ENCODE measurements around the gene TFPI2. TPM values are rescaled to one million over a fixed set of nuclear protein-coding genes. Genes with fewer than 3 reads are reported as not detected.

The TFPI2 gene
- total and polyA plus RNA-seq, 10 donors: 0.92 to 6.3 (median 1.5) TPM

GRCh38 chr7:93879356-93879755, 11.2 kb downstream of the TFPI2 start:
- no peak for DNase-seq
- Histone ChIP-seq H3K36me3 (no peaks in the 10 kb centered on the region), H3K27me3 (replicated peaks in 1 of 7) (no peaks in the 10 kb centered on the region), H3K4me3 (no peak overlapping the region), H3K9me3 (peaks cover 0 to 17% (median 14%) of the 10 kb centered on the region in 8 donors), H3K27ac (no peak overlapping the region), H3K4me1 (no peaks in the 10 kb centered on the region)
- TF ChIP-seq POLR2AphosphoS5 (IDR thresholded peaks at IDR 0.05) (no peak), CTCF (IDR thresholded peaks at IDR 0.05 in 8 of 11, conservative IDR thresholded peaks at IDR 0.05 in 3 of 11) (no peak), POLR2A (IDR thresholded peaks at IDR 0.05) (no peak)
- intact Hi-C loops (cut with DNase I; ENCODE audit: low total_unique reads): no loop called here

- no peak overlapping the region for H3K27ac ChIP-seq
- 71 to 90% (median 81%) methylated on average over 3 of the region's 3 CpGs for WGBS, 5 donors
Observed at GRCh38 chr7:93877742-93878141, 12.8 kb downstream of the TFPI2 start.

DNA sequence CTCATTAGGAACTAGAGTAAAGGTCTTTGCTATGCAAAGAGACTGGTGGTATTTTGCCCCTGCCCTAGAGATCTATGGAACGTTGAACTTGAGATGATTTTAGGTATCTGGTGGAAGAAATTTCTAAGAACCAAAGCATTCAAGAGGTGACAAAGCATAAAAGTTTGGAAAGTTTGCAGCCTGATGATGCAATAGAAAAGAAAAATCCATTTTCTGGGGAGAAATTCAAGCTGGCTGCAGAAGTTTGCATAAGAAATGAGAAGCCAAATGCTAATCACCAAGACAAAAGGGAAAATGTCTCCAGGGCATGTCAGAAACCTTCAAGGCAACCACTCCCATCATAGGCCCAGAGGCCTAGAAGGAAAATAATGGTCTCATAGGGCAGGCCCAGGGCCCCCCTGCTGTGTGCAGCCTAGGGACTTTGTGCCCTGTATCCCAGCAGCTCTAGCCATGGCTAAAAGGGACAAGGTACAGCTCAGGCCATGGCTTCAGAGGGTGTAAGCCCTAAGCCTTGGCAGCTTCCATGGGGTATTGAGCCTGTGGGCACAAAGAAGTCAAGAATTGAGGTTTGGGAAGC, 16.5 kb downstream of the TFPI2 start:
- WGBS, 5 donors: 71 to 90% (median 79%) methylated on average over 1 of the region's 1 CpG
- Histone ChIP-seq H3K36me3 (no peaks in the 10 kb centered on the region), H3K4me3 (no peak overlapping the region), H3K4me1 (no peaks in the 10 kb centered on the region), H3K27ac (no peak overlapping the region), H3K27me3 (replicated peaks in 1 of 7) (no peaks in the 10 kb centered on the region), H3K9me3 (peaks cover 0 to 16% (median 4%) of the 10 kb centered on the region in 8 donors)
- no peak for DNase-seq
- TF ChIP-seq POLR2A (IDR thresholded peaks at IDR 0.05): no peak
- no peak for TF ChIP-seq POLR2AphosphoS5 (IDR thresholded peaks at IDR 0.05)
- no peak for TF ChIP-seq CTCF (IDR thresholded peaks at IDR 0.05 in 8 of 11, conservative IDR thresholded peaks at IDR 0.05 in 3 of 11)
- intact Hi-C loops (cut with DNase I; ENCODE audit: low total_unique reads): no loop called here

More at GRCh38 chr7:93877742-93878141, 12.8 kb downstream of the TFPI2 start:
- H3K4me1 ChIP-seq: no peaks in the 10 kb centered on the region
- TF ChIP-seq POLR2AphosphoS5 (IDR thresholded peaks at IDR 0.05): no peak
- TF ChIP-seq POLR2A (IDR thresholded peaks at IDR 0.05): no peak
- TF ChIP-seq CTCF (IDR thresholded peaks at IDR 0.05 in 8 of 11, conservative IDR thresholded peaks at IDR 0.05 in 3 of 11): no peak
- intact Hi-C loops (cut with DNase I; ENCODE audit: low total_unique reads): no loop called here
- peaks cover 0 to 26% (median 14%) of the 10 kb centered on the region in 8 donors for H3K9me3 ChIP-seq
- H3K4me3 ChIP-seq: no peak overlapping the region
- no peak for DNase-seq
- no peaks in the 10 kb centered on the region for H3K27me3 ChIP-seq (replicated peaks in 1 of 7)
- H3K36me3 ChIP-seq: no peaks in the 10 kb centered on the region

DNA sequence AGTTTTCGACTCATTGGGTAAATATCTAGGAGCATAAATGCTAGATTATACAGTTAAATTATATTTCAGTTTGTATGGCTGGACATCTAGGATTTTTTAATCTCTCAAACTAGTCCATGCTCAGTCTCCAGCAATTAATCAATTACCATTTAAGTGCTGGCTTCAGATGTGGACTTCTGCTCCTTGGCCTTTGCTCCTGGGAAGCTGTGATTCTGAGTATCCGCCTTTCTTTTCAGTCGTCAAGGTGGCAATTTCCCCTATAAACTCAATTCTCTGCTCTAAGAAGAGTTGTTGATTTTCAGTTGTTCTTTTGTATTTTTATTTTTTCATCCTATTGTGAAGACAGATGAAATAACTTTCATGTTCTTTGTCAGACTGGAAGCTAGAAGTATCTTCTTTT, 23.7 kb downstream of the TFPI2 start:
- intact Hi-C loops (cut with DNase I; ENCODE audit: low total_unique reads): no loop called here
- H3K36me3 ChIP-seq: no peaks in the 10 kb centered on the region
- no peak for TF ChIP-seq POLR2A (IDR thresholded peaks at IDR 0.05)
- no peak for TF ChIP-seq POLR2AphosphoS5 (IDR thresholded peaks at IDR 0.05)
- TF ChIP-seq CTCF (IDR thresholded peaks at IDR 0.05 in 8 of 11, conservative IDR thresholded peaks at IDR 0.05 in 3 of 11): no peak
- H3K9me3 ChIP-seq: no peaks in the 10 kb centered on the region
- H3K27me3 ChIP-seq (replicated peaks in 1 of 7): no peaks in the 10 kb centered on the region
- H3K4me1 ChIP-seq: no peaks in the 10 kb centered on the region
- H3K4me3 ChIP-seq: no peak overlapping the region
- WGBS, 5 donors: 83 to 92% (median 84%) methylated on average over 3 of the region's 3 CpGs
- DNase-seq: no peak
- H3K27ac ChIP-seq: no peak overlapping the region

All from spleen (tissue), 11 donors.